Measurements from ENCODE around the gene PSMA6. TPM values are rescaled to one million over a fixed set of nuclear protein-coding genes. Genes with fewer than 3 reads are reported as not detected.

Gene PSMA6
- total RNA-seq, 3 donors from 2014 or later (not counting 1 experiment from before 2014, with no cell fraction given): 130 to 141 (median 139) TPM

DNA sequence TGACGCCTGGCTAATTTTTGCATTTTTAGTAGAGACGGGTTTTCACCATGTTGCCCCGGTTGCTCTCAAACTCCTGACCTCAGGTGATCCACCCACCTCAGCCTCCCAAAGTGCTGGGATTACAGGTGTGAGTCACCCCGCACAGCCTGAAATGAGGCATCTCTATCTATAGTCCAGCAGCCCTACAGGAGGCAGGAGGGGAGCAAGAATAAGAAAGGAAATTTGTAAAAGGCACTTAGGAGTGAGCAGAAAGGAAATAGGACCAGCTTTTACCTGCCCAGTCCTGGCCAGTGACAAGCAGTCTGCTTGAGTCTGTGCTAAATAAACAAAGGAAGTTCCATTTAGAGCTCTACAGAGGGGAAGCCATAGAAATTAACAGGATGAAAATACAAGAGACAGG is 15.0 kb upstream of the PSMA6 start:
- H3K9me3 ChIP-seq (ENCODE audit: control insufficient read depth, insufficient read depth, low read length): no peaks in the 10 kb centered on the region
- TF ChIP-seq, protein P1, sequence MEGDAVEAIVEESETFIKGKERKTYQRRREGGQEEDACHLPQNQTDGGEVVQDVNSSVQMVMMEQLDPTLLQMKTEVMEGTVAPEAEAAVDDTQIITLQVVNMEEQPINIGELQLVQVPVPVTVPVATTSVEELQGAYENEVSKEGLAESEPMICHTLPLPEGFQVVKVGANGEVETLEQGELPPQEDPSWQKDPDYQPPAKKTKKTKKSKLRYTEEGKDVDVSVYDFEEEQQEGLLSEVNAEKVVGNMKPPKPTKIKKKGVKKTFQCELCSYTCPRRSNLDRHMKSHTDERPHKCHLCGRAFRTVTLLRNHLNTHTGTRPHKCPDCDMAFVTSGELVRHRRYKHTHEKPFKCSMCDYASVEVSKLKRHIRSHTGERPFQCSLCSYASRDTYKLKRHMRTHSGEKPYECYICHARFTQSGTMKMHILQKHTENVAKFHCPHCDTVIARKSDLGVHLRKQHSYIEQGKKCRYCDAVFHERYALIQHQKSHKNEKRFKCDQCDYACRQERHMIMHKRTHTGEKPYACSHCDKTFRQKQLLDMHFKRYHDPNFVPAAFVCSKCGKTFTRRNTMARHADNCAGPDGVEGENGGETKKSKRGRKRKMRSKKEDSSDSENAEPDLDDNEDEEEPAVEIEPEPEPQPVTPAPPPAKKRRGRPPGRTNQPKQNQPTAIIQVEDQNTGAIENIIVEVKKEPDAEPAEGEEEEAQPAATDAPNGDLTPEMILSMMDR (IDR thresholded peaks at IDR 0.05): no peak
- intact Hi-C loops (cut with micrococcal nuclease): no loop called here
- DNase-seq (no peak), ATAC-seq (no peak)
- H3K36me3 ChIP-seq (ENCODE audit: control insufficient read depth, insufficient read depth, low read length): peaks cover 27% of the 10 kb centered on the region
- Mint-ChIP-seq H3K9me3 (no peaks in the 10 kb centered on the region), H3K27me3 (ENCODE audit: low read depth in 2 of 2) (no peaks in the 10 kb centered on the region), H3K4me1 (peaks cover 0 to 5% of the 10 kb centered on the region in 2 donors), H3K4me3 (no peak overlapping the region), H3K36me3 (peaks cover 15% of the 10 kb centered on the region), H3K27ac (no peak overlapping the region)
- no peak overlapping the region for H3K27ac ChIP-seq (ENCODE audit: low read length)
- 97% methylated on average over 3 of the region's 4 CpGs for WGBS (ENCODE audit: insufficient coverage)
- H3K27me3 ChIP-seq (ENCODE audit: control insufficient read depth, insufficient read depth, low read length): no peaks in the 10 kb centered on the region
- no peaks in the 10 kb centered on the region for H3K4me1 ChIP-seq (ENCODE audit: control insufficient read depth, insufficient read depth, low read length)
- no peak overlapping the region for H3K4me3 ChIP-seq (ENCODE audit: low read length)

DNA sequence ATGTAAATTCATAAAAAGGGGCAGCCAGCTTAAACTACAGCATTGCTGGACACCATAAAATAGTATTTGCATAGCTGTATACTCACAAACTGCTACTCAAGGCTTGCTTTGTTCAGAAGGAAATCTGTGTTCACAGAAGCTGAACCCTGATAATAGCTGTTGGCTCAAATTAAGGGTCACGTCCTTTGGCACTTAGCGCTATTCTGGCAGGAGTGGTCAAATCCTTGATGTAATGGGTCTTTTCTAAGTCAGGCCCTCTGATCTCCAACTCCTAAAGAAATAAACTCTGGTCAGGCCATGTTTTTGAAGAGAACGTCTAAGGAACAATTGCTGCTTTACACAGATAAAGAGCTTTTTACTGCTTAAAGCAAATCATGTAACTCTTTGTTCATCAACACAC is 12.8 kb upstream of the PSMA6 start:
- peaks cover 15% of the 10 kb centered on the region for H3K36me3 Mint-ChIP-seq
- no peaks in the 10 kb centered on the region for H3K27me3 Mint-ChIP-seq (ENCODE audit: low read depth in 2 of 2)
- 97% methylated on average over 2 of the region's 3 CpGs for WGBS (ENCODE audit: insufficient coverage)
- DNase-seq (no peak), ATAC-seq (no peak)
- Histone ChIP-seq H3K4me3 (ENCODE audit: low read length) (no peak overlapping the region), H3K4me1 (ENCODE audit: control insufficient read depth, insufficient read depth, low read length) (peaks cover 2% of the 10 kb centered on the region), H3K36me3 (ENCODE audit: control insufficient read depth, insufficient read depth, low read length) (peaks cover 10% of the 10 kb centered on the region), H3K27ac (ENCODE audit: low read length) (no peak overlapping the region), H3K9me3 (ENCODE audit: control insufficient read depth, insufficient read depth, low read length) (no peaks in the 10 kb centered on the region), H3K27me3 (ENCODE audit: control insufficient read depth, insufficient read depth, low read length) (no peaks in the 10 kb centered on the region)
- TF ChIP-seq, protein P1 (IDR thresholded peaks at IDR 0.05): no peak
- H3K4me3 Mint-ChIP-seq: no peak overlapping the region
- intact Hi-C loops (cut with micrococcal nuclease): no loop called here
- H3K27ac Mint-ChIP-seq: no peak overlapping the region
- peaks cover 7 to 10% of the 10 kb centered on the region in 2 donors for H3K4me1 Mint-ChIP-seq
- no peaks in the 10 kb centered on the region for H3K9me3 Mint-ChIP-seq

DNA sequence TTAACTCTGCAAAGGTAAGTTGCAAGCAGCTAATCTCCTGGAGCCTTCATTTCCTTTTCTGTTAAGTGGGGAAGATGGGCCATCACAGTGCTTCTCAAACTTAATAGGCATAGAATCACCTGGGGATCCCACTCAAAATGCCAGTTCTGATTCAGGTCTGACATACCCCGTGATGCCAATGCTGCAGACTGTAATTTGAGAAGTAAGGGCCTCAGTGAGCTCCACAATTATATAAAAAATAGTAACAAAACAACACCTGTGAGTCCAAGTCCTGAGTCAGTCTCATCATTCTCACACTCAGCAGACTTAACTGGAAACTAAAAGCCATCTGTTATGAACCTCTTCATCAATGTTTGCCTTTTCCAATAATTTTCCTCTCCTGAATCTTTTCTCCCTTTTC is 10.8 kb upstream of the PSMA6 start:
- Histone ChIP-seq H3K27ac (ENCODE audit: low read length) (no peak overlapping the region), H3K27me3 (ENCODE audit: control insufficient read depth, insufficient read depth, low read length) (no peaks in the 10 kb centered on the region), H3K4me1 (ENCODE audit: control insufficient read depth, insufficient read depth, low read length) (peaks cover 22% of the 10 kb centered on the region), H3K4me3 (ENCODE audit: low read length) (no peak overlapping the region), H3K36me3 (ENCODE audit: control insufficient read depth, insufficient read depth, low read length) (peaks cover 1% of the 10 kb centered on the region), H3K9me3 (ENCODE audit: control insufficient read depth, insufficient read depth, low read length) (no peaks in the 10 kb centered on the region)
- no peaks in the 10 kb centered on the region for H3K9me3 Mint-ChIP-seq
- TF ChIP-seq, protein P1 (IDR thresholded peaks at IDR 0.05): no peak
- no peak overlapping the region for H3K4me3 Mint-ChIP-seq
- no peaks in the 10 kb centered on the region for H3K36me3 Mint-ChIP-seq
- peaks cover 27 to 30% of the 10 kb centered on the region in 2 donors for H3K4me1 Mint-ChIP-seq
- no peak for ATAC-seq
- intact Hi-C loops (cut with micrococcal nuclease): no loop called here
- H3K27me3 Mint-ChIP-seq (ENCODE audit: low read depth in 2 of 2): no peaks in the 10 kb centered on the region
- 100% methylated on average over 1 of the region's 1 CpG for WGBS (ENCODE audit: insufficient coverage)
- DNase-seq: no peak
- H3K27ac Mint-ChIP-seq: peak overlapping the region in 1 of 2 donors; percentile 10

DNA sequence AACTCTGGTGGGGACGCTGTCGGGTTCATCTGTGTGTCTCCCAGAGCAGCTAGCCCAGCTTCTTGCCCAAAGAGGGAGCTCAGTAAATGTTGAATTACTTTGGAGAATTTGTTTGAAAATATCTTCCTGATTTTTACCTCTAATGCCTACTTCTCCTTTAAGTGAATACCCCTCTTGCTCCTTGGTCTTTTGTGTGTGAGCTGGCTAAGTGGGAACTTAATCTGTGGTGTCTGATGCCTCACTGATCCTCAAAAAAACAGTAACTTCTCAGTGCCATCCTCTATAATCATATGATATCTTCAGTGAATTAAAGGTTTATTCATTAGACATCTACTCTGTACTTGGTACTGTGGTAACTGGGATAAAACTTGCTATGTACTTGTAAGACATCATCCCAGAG is 7.7 kb upstream of the PSMA6 start:
- no peaks in the 10 kb centered on the region for H3K9me3 ChIP-seq (ENCODE audit: control insufficient read depth, insufficient read depth, low read length)
- no peaks in the 10 kb centered on the region for H3K36me3 Mint-ChIP-seq

More for the DNA sequence above, 7.7 kb upstream of the PSMA6 start:
- no peak overlapping the region for H3K4me3 Mint-ChIP-seq
- ATAC-seq (no peak), DNase-seq (no peak)
- peaks cover 1% of the 10 kb centered on the region for H3K36me3 ChIP-seq (ENCODE audit: control insufficient read depth, insufficient read depth, low read length)
- intact Hi-C loops (cut with micrococcal nuclease): no loop called here
- H3K27me3 ChIP-seq (ENCODE audit: control insufficient read depth, insufficient read depth, low read length): no peaks in the 10 kb centered on the region
- WGBS (ENCODE audit: insufficient coverage): 95% methylated on average over 2 of the region's 2 CpGs
- H3K27ac ChIP-seq (ENCODE audit: low read length): peak overlapping the region; percentile 78
- H3K4me1 Mint-ChIP-seq: peaks cover 42 to 44% of the 10 kb centered on the region in 2 donors
- peaks cover 35% of the 10 kb centered on the region for H3K4me1 ChIP-seq (ENCODE audit: control insufficient read depth, insufficient read depth, low read length)
- H3K9me3 Mint-ChIP-seq: no peaks in the 10 kb centered on the region
- H3K27ac Mint-ChIP-seq: peak overlapping the region; percentile 95 to 96
- no peaks in the 10 kb centered on the region for H3K27me3 Mint-ChIP-seq (ENCODE audit: low read depth in 2 of 2)
- TF ChIP-seq, protein P1 (IDR thresholded peaks at IDR 0.05): no peak
- no peak overlapping the region for H3K4me3 ChIP-seq (ENCODE audit: low read length)
